Duodenal mucosa (tissue), 2 donors: ENCODE measurements around the gene SMC6.

Experiments used
- H3K27ac ChIP-seq: one replicate; pipeline ENCODE4 v1.7.0; 2013; ENCODE audit warnings: low read depth, low read length
- H3K27me3 ChIP-seq, 2 donors: one replicate each; pipeline ENCODE4 v1.7.0; 2013; ENCODE audit warnings: low read length in 2 of 2, control low read depth in 1 of 2; ENCODE audit not compliant: insufficient read depth in 2 of 2, control insufficient read depth in 1 of 2
- H3K36me3 ChIP-seq, 2 donors: one replicate each; pipeline ENCODE4 v1.7.0; 2013; ENCODE audit warnings: low read length in 2 of 2, control low read depth in 1 of 2; ENCODE audit not compliant: insufficient read depth in 2 of 2, control insufficient read depth in 1 of 2
- H3K4me1 ChIP-seq, 2 donors: one replicate each; pipeline ENCODE4 v1.7.0; 2013; ENCODE audit warnings: low read length in 2 of 2, control low read depth in 1 of 2; ENCODE audit not compliant: insufficient read depth in 2 of 2, control insufficient read depth in 1 of 2
- H3K4me3 ChIP-seq, 2 donors: one replicate each; pipeline ENCODE4 v1.7.0; 2013; ENCODE audit warnings: low read length in 2 of 2, low read depth in 1 of 2
- H3K9ac ChIP-seq, 2 donors: one replicate each; pipeline ENCODE4 v1.7.0; 2013; ENCODE audit warnings: low read length in 2 of 2, low read depth in 1 of 2
- H3K9me3 ChIP-seq, 2 donors: one replicate each; pipeline ENCODE4 v1.7.0; 2013; ENCODE audit warnings: low read length in 2 of 2, control low read depth in 1 of 2; ENCODE audit not compliant: control insufficient read depth in 1 of 2

SMC6 gene

GRCh38 chr2:17753803-17754663, at the start of gene SMC6, which contains the start of gene GEN1:
Gene SMC6 (minus strand): TSS chr2:17753810. CDS start chr2:17745946, 7,864 bp downstream.
Gene GEN1 (plus strand): TSS chr2:17754138. CDS start chr2:17759944, 5,806 bp downstream.
- peak within 1 kb of the TSS; percentile 85 to 89 for H3K4me3 ChIP-seq
- no peaks in the 10 kb centered on the region for H3K36me3 ChIP-seq
- H3K27me3 ChIP-seq: no peaks in the 10 kb centered on the region
- H3K27ac ChIP-seq: peak within 1 kb of the TSS; percentile 95
- H3K9me3 ChIP-seq: no peaks in the 10 kb centered on the region
- H3K9ac ChIP-seq: peak within 1 kb of the TSS; percentile 75 to 79
- peaks cover 17 to 26% of the 10 kb centered on the region in 2 donors for H3K4me1 ChIP-seq

GRCh38 chr2:17800693-17801458, 47.3 kb upstream of the SMC6 start:
- Histone ChIP-seq H3K9me3 (no peaks in the 10 kb centered on the region), H3K27ac (no peak overlapping the region), H3K27me3 (no peaks in the 10 kb centered on the region), H3K4me1 (no peaks in the 10 kb centered on the region), H3K9ac (no peak overlapping the region), H3K36me3 (no peaks in the 10 kb centered on the region), H3K4me3 (no peak overlapping the region)

- Histone ChIP-seq H3K4me3 (no peak overlapping the region), H3K4me1 (no peaks in the 10 kb centered on the region), H3K9me3 (no peaks in the 10 kb centered on the region), H3K27ac (no peak overlapping the region), H3K27me3 (peaks cover 0 to 2% of the 10 kb centered on the region in 2 donors), H3K36me3 (no peaks in the 10 kb centered on the region), H3K9ac (no peak overlapping the region)
Measured at GRCh38 chr2:17800219-17800618, 46.6 kb upstream of the SMC6 start.

GRCh38 chr2:17799301-17800120, 45.9 kb upstream of the SMC6 start:
- Histone ChIP-seq H3K4me1 (no peaks in the 10 kb centered on the region), H3K27me3 (peaks cover 0 to 4% of the 10 kb centered on the region in 2 donors), H3K27ac (no peak overlapping the region), H3K36me3 (no peaks in the 10 kb centered on the region), H3K4me3 (no peak overlapping the region), H3K9ac (no peak overlapping the region), H3K9me3 (no peaks in the 10 kb centered on the region)

- no peaks in the 10 kb centered on the region for H3K4me1 ChIP-seq
- peaks cover 0 to 4% of the 10 kb centered on the region in 2 donors for H3K27me3 ChIP-seq
- H3K4me3 ChIP-seq: no peak overlapping the region
- H3K36me3 ChIP-seq: no peaks in the 10 kb centered on the region
- no peak overlapping the region for H3K27ac ChIP-seq
- H3K9ac ChIP-seq: no peak overlapping the region
- H3K9me3 ChIP-seq: no peaks in the 10 kb centered on the region
Measured at GRCh38 chr2:17798338-17798737, 44.7 kb upstream of the SMC6 start.

GRCh38 chr2:17795309-17795708, 41.7 kb upstream of the SMC6 start:
- no peak overlapping the region for H3K4me3 ChIP-seq
- H3K36me3 ChIP-seq: no peaks in the 10 kb centered on the region
- H3K9me3 ChIP-seq: no peaks in the 10 kb centered on the region
- peaks cover 0 to 4% of the 10 kb centered on the region in 2 donors for H3K27me3 ChIP-seq
- no peak overlapping the region for H3K9ac ChIP-seq
- H3K4me1 ChIP-seq: no peaks in the 10 kb centered on the region
- H3K27ac ChIP-seq: no peak overlapping the region

GRCh38 chr2:17793803-17794354, 40.3 kb upstream of the SMC6 start:
- Histone ChIP-seq H3K4me1 (no peaks in the 10 kb centered on the region), H3K27ac (no peak overlapping the region), H3K36me3 (no peaks in the 10 kb centered on the region), H3K9ac (no peak overlapping the region), H3K9me3 (no peaks in the 10 kb centered on the region), H3K27me3 (peaks cover 0 to 4% of the 10 kb centered on the region in 2 donors), H3K4me3 (no peak overlapping the region)

GRCh38 chr2:17793296-17793695, 39.7 kb upstream of the SMC6 start:
- Histone ChIP-seq H3K9me3 (no peaks in the 10 kb centered on the region), H3K4me1 (no peaks in the 10 kb centered on the region), H3K27me3 (peaks cover 0 to 4% of the 10 kb centered on the region in 2 donors), H3K9ac (no peak overlapping the region), H3K4me3 (no peak overlapping the region), H3K27ac (no peak overlapping the region), H3K36me3 (no peaks in the 10 kb centered on the region)

- H3K9me3 ChIP-seq: no peaks in the 10 kb centered on the region
- no peaks in the 10 kb centered on the region for H3K4me1 ChIP-seq
- no peak overlapping the region for H3K4me3 ChIP-seq
- no peak overlapping the region for H3K9ac ChIP-seq
- H3K36me3 ChIP-seq: no peaks in the 10 kb centered on the region
- no peak overlapping the region for H3K27ac ChIP-seq
- peaks cover 0 to 4% of the 10 kb centered on the region in 2 donors for H3K27me3 ChIP-seq
Measured at GRCh38 chr2:17792515-17792914, 38.9 kb upstream of the SMC6 start.
